Measurements from ENCODE around the gene EMILIN2.

The EMILIN2 gene

GRCh38 chr18:2959341-2959740 is 112.5 kb downstream of the EMILIN2 start:
- no peak for DNase-seq

- DNase-seq: no peak
Observed at GRCh38 chr18:2960983-2961696, 114.3 kb downstream of the EMILIN2 start.

GRCh38 chr18:2961821-2962220 is 115.0 kb downstream of the EMILIN2 start:
- DNase-seq: no peak

GRCh38 chr18:2963048-2963447 is 116.2 kb downstream of the EMILIN2 start:
- no peak for DNase-seq

GRCh38 chr18:2964361-2965010 is 117.7 kb downstream of the EMILIN2 start:
- no peak for DNase-seq

Data from NCI-H2029 (cell line).